ENCODE data around the gene C7orf57. TPM values are rescaled to one million over a fixed set of nuclear protein-coding genes. Genes with fewer than 3 reads are reported as not detected.

C7orf57 gene
- total RNA-seq, 1 donor: under 0.01 TPM

DNA sequence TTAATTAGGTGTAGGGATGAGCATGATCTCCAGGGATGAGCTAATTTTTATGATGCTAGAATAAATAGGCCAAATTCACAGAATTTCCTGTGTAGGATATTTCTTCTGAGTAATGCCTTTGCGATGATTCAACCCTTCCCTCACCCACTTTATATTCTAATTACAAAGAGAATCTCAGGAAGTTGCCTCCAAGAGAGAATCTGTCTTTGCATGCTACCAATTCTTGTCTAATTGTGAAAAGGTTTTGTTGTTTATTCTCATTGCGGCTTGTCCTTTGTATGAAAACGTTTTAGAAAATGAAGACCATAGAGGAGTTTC, 6.3 kb downstream of the C7orf57 start:
- Histone ChIP-seq H3K36me3 (ENCODE audit: insufficient read depth, low read length) (no peaks in the 10 kb centered on the region), H3K4me2 (ENCODE audit: insufficient read depth, low read length) (peak overlapping the region; percentile 50), H3K4me1 (ENCODE audit: insufficient read depth, low read length) (peaks cover 20% of the 10 kb centered on the region), H2AFZ (ENCODE audit: low read length) (no peak overlapping the region), H3K4me3 (ENCODE audit: insufficient read depth, low read length) (no peak overlapping the region), H3K9me3 (ENCODE audit: low read depth, low read length) (no peaks in the 10 kb centered on the region), H4K20me1 (ENCODE audit: insufficient read depth, low read length) (no peaks in the 10 kb centered on the region), H3K79me2 (ENCODE audit: insufficient read depth, low read length) (no peaks in the 10 kb centered on the region), H3K27ac (ENCODE audit: low read depth, low read length) (peak overlapping the region; percentile 32), H3K27me3 (ENCODE audit: insufficient read depth, low read length) (peaks cover 13% of the 10 kb centered on the region)
- TF ChIP-seq, protein P1, sequence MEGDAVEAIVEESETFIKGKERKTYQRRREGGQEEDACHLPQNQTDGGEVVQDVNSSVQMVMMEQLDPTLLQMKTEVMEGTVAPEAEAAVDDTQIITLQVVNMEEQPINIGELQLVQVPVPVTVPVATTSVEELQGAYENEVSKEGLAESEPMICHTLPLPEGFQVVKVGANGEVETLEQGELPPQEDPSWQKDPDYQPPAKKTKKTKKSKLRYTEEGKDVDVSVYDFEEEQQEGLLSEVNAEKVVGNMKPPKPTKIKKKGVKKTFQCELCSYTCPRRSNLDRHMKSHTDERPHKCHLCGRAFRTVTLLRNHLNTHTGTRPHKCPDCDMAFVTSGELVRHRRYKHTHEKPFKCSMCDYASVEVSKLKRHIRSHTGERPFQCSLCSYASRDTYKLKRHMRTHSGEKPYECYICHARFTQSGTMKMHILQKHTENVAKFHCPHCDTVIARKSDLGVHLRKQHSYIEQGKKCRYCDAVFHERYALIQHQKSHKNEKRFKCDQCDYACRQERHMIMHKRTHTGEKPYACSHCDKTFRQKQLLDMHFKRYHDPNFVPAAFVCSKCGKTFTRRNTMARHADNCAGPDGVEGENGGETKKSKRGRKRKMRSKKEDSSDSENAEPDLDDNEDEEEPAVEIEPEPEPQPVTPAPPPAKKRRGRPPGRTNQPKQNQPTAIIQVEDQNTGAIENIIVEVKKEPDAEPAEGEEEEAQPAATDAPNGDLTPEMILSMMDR (IDR thresholded peaks at IDR 0.05; ENCODE audit: extremely low read depth, low read depth, low read length): no peak
- DNase-seq (ENCODE audit: insufficient read length, low spot score, missing footprints): peak; percentile 82

DNA sequence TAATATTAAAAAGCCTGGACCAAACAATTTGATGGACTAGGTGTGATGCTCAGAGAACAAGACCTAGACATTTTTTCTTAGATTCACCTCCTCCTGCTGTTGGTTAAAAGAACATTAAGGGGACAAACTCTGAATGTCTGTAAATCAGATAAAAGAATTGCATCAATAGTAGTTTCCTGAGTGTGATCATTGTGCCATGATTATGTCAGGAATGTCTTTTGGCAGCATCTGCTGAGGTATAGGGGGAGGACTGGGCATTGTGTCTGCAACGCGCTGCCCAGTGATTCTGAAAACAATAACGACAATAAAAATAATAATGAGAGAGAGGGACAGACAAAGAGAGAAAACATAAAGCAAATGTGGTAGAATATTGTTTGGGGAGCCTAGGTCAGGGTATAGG, 6.9 kb downstream of the C7orf57 start:
- Histone ChIP-seq H3K4me3 (ENCODE audit: insufficient read depth, low read length) (no peak overlapping the region), H3K9me3 (ENCODE audit: low read depth, low read length) (no peaks in the 10 kb centered on the region), H3K27ac (ENCODE audit: low read depth, low read length) (peak overlapping the region; percentile 32), H3K4me1 (ENCODE audit: insufficient read depth, low read length) (peaks cover 20% of the 10 kb centered on the region), H3K79me2 (ENCODE audit: insufficient read depth, low read length) (no peaks in the 10 kb centered on the region), H3K36me3 (ENCODE audit: insufficient read depth, low read length) (no peaks in the 10 kb centered on the region), H3K4me2 (ENCODE audit: insufficient read depth, low read length) (peak overlapping the region; percentile 50), H2AFZ (ENCODE audit: low read length) (no peak overlapping the region), H3K27me3 (ENCODE audit: insufficient read depth, low read length) (peaks cover 7% of the 10 kb centered on the region), H4K20me1 (ENCODE audit: insufficient read depth, low read length) (no peaks in the 10 kb centered on the region)
- TF ChIP-seq, protein P1 (IDR thresholded peaks at IDR 0.05; ENCODE audit: extremely low read depth, low read depth, low read length): no peak
- no peak for DNase-seq (ENCODE audit: insufficient read length, low spot score, missing footprints)

DNA sequence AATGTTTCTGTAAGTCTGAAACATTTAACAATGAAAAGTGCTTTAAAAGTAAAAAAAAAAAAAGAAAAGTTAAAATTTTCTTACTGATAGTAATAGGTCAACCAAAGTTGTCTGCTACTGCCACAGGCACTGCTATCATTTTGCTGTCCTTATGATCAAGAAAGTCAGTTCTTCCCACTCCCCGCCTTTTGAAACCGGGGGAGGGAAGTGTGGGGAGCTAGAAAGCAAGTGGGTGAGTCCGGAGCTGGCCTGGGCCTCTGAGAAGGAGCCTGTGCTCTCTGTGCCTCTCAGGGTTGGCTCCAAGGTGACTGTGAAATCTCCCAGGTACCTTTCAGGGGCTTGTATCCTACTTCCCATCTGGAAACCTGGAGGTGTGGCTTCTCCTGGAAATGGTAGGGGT, 7.3 kb downstream of the C7orf57 start:
- Histone ChIP-seq H4K20me1 (ENCODE audit: insufficient read depth, low read length) (no peaks in the 10 kb centered on the region), H3K4me2 (ENCODE audit: insufficient read depth, low read length) (no peak overlapping the region), H3K4me3 (ENCODE audit: insufficient read depth, low read length) (no peak overlapping the region), H3K9me3 (ENCODE audit: low read depth, low read length) (no peaks in the 10 kb centered on the region), H3K36me3 (ENCODE audit: insufficient read depth, low read length) (no peaks in the 10 kb centered on the region), H3K27me3 (ENCODE audit: insufficient read depth, low read length) (peaks cover 6% of the 10 kb centered on the region), H3K4me1 (ENCODE audit: insufficient read depth, low read length) (peaks cover 20% of the 10 kb centered on the region), H3K27ac (ENCODE audit: low read depth, low read length) (no peak overlapping the region), H2AFZ (ENCODE audit: low read length) (no peak overlapping the region), H3K79me2 (ENCODE audit: insufficient read depth, low read length) (no peaks in the 10 kb centered on the region)
- TF ChIP-seq, protein P1 (IDR thresholded peaks at IDR 0.05; ENCODE audit: extremely low read depth, low read depth, low read length): no peak
- no peak for DNase-seq (ENCODE audit: insufficient read length, low spot score, missing footprints)

DNA sequence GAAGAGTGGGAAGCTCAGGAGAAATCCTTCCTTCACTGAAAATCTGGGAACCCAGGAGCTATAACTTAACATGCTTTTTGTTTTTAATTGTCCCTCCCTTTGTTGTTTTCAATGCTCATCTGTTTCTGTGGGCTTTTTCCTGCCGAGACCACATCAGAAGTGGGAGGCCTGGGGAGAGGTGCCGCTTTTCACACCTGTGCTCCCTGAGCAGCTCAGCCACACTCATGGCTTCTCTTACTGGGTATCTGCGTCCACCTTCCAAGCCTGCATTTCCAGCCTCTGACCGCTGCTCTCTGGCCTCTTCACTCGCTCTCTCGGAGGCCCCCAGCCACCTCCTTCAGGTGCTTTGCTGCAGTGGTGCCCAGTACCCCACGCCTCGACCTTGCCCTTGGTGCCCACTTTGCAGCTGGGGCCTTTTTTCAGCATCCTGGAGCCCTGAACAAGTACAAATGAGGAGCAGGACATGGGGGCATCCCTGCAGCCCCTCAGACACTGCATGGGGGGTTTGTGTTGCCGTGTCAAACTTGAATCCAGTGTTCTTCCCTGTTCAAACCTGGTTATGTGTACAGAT, 9.9 kb downstream of the C7orf57 start:
- H2AFZ ChIP-seq (ENCODE audit: low read length): no peak overlapping the region
- H3K4me2 ChIP-seq (ENCODE audit: insufficient read depth, low read length): no peak overlapping the region
- H3K27ac ChIP-seq (ENCODE audit: low read depth, low read length): no peak overlapping the region
- TF ChIP-seq, protein P1 (IDR thresholded peaks at IDR 0.05; ENCODE audit: extremely low read depth, low read depth, low read length): no peak
- no peaks in the 10 kb centered on the region for H3K79me2 ChIP-seq (ENCODE audit: insufficient read depth, low read length)
- no peaks in the 10 kb centered on the region for H3K36me3 ChIP-seq (ENCODE audit: insufficient read depth, low read length)
- H3K9me3 ChIP-seq (ENCODE audit: low read depth, low read length): no peaks in the 10 kb centered on the region
- peaks cover 5% of the 10 kb centered on the region for H3K27me3 ChIP-seq (ENCODE audit: insufficient read depth, low read length)
- DNase-seq (ENCODE audit: insufficient read length, low spot score, missing footprints): no peak
- H4K20me1 ChIP-seq (ENCODE audit: insufficient read depth, low read length): no peaks in the 10 kb centered on the region
- H3K4me3 ChIP-seq (ENCODE audit: insufficient read depth, low read length): no peak overlapping the region
- peaks cover 20% of the 10 kb centered on the region for H3K4me1 ChIP-seq (ENCODE audit: insufficient read depth, low read length)

All from osteoblast (primary cell).